Hindlimb muscle (tissue), 1 donor: ENCODE data around the gene CCNI. TPM values are rescaled to one million over a fixed set of nuclear protein-coding genes. Genes with fewer than 3 reads are reported as not detected.

ENCODE experiments used
- DNase-seq: peaks from one replicate; pipeline ENCODE4 v3.0.0-alpha.2; 2013
- polyA plus RNA-seq: library from polyadenylated mRNA; unstranded; fragments of 120-200 nt; gene quantifications from one replicate; pipeline ENCODE4 v1.2.1, GENCODE V29; 2013; ENCODE audit not compliant: insufficient read length

The CCNI gene
- polyA plus RNA-seq, 1 donor, result 275 TPM

GRCh38 chr4:77001907-77002306 is 73.9 kb downstream of the CCNI start:
- no peak for DNase-seq

- DNase-seq, result no peak
Observed at GRCh38 chr4:76998251-76998901, 77.4 kb downstream of the CCNI start.

- DNase-seq, result no peak
Observed at GRCh38 chr4:76997532-76997931, 78.3 kb downstream of the CCNI start.

Other genes starting within 250 kb of the CCNI start
- gene SOWAHB, start 177.8 kb downstream of the CCNI start, polyA plus RNA-seq, result 0.06 TPM
- gene SEPTIN11, start 126.2 kb downstream of the CCNI start, polyA plus RNA-seq, result 298 TPM
- 113 TPM for gene CCNG2, start 81.2 kb upstream of the CCNI start, polyA plus RNA-seq